Neural cell (in vitro differentiated cells): ENCODE data around the gene ARHGAP5. TPM values are rescaled to one million over a fixed set of nuclear protein-coding genes. Genes with fewer than 3 reads are reported as not detected.

Source experiments
- H2AFZ ChIP-seq: fragments of 200-600, 300-800 bp; sonication (generic), shearing (Covaris generic); 2 replicates; pipeline ENCODE4 v1.6.0; 2014; ENCODE audit warnings: low read depth, mild to moderate bottlenecking, antibody characterized with exemption, low read length, moderate library complexity
- H3F3A ChIP-seq: fragments of 200-600 bp; shearing (Covaris generic); 2 replicates; pipeline ENCODE4 v1.6.1; 2016; ENCODE audit warnings: mild to moderate bottlenecking, moderate library complexity, mixed read lengths, antibody characterized with exemption, low read length; ENCODE audit not compliant: insufficient read depth, poor library complexity, severe bottlenecking
- H3K27ac ChIP-seq: fragments of 200-600, 300-800 bp; sonication (generic), shearing (Covaris generic); 2 replicates; pipeline ENCODE4 v1.5.1; 2014; ENCODE audit warnings: mild to moderate bottlenecking, low read length, moderate library complexity
- H3K27me3 ChIP-seq: fragments of 300-800, 200-600 bp; sonication (generic), shearing (Covaris generic); 2 replicates; pipeline ENCODE4 v1.6.0; 2014; ENCODE audit warnings: mild to moderate bottlenecking, low read depth, low read length, moderate library complexity; ENCODE audit not compliant: insufficient read depth
- H3K36me3 ChIP-seq: fragments of 300-800, 200-600 bp; sonication (generic), shearing (Covaris generic); 2 replicates; pipeline ENCODE4 v1.5.1; 2014; ENCODE audit warnings: mild to moderate bottlenecking, antibody characterized with exemption, low read length, moderate library complexity; ENCODE audit not compliant: insufficient read depth
- H3K4me2 ChIP-seq: fragments of 300-800, 200-600 bp; sonication (generic), shearing (Covaris generic); 2 replicates; pipeline ENCODE4 v1.6.0; 2014; ENCODE audit warnings: mild to moderate bottlenecking, low read length
- H3K4me3 ChIP-seq: fragments of 300-800, 200-600 bp; sonication (generic), shearing (Covaris generic); 2 replicates; pipeline ENCODE4 v1.5.1; 2014; ENCODE audit warnings: mild to moderate bottlenecking, low read length, moderate library complexity
- H3K79me2 ChIP-seq: fragments of 200-600 bp; shearing (Covaris generic); replicated peaks from 2 replicates; pipeline ENCODE4 v1.6.0; 2014; ENCODE audit warnings: mild to moderate bottlenecking, low read length, moderate library complexity; ENCODE audit not compliant: insufficient read depth
- H3K9ac ChIP-seq: fragments of 300-800, 200-600 bp; sonication (generic), shearing (Covaris generic); 2 replicates; pipeline ENCODE4 v1.6.1; 2016; ENCODE audit warnings: mild to moderate bottlenecking, low read length, mixed read lengths
- H3K9me2 ChIP-seq: fragments of 200-600 bp; shearing (Covaris generic); 2 replicates; pipeline ENCODE4 v1.6.1; 2016; ENCODE audit warnings: mild to moderate bottlenecking, low read length, mixed read lengths; ENCODE audit not compliant: insufficient read depth
- H3K9me3 ChIP-seq: fragments of 200-600, 300-800 bp; sonication (generic), shearing (Covaris generic); 2 replicates; pipeline ENCODE4 v1.6.1; 2016; ENCODE audit warnings: mild to moderate bottlenecking, mixed run types, low read length, moderate library complexity, mixed read lengths
- H4K20me1 ChIP-seq: fragments of 200-600 bp; shearing (Covaris generic); 2 replicates; pipeline ENCODE4 v1.6.1; 2016; ENCODE audit warnings: mild to moderate bottlenecking, mixed run types; ENCODE audit not compliant: insufficient read depth
- EP300 ChIP-seq: fragments of 450-650 bp; conservative IDR thresholded peaks from 2 replicates; pipeline ENCODE4 v1.6.1; 2014; ENCODE audit warnings: antibody characterized with exemption, mild to moderate bottlenecking, moderate library complexity; ENCODE audit not compliant: poor library complexity, severe bottlenecking
- EZH2 ChIP-seq: fragments of 200-600, 300-800 bp; shearing (Covaris generic), sonication (generic); IDR thresholded peaks from 2 replicates; pipeline ENCODE4 v1.6.1; 2014; ENCODE audit warnings: antibody characterized with exemption, low read length, borderline replicate concordance, mild to moderate bottlenecking; ENCODE audit not compliant: insufficient read depth, poor library complexity, severe bottlenecking
- MXI1 ChIP-seq: fragments of 450-650 bp; conservative IDR thresholded peaks from 2 replicates; pipeline ENCODE4 v1.6.1; 2014; ENCODE audit warnings: antibody characterized with exemption, mild to moderate bottlenecking; ENCODE audit not compliant: poor library complexity, severe bottlenecking
- POLR2AphosphoS5 ChIP-seq: IDR thresholded peaks from 2 replicates; pipeline ENCODE4 v1.6.1; 2012
- RAD21 ChIP-seq: fragments of 450-650 bp; conservative IDR thresholded peaks from 2 replicates; pipeline ENCODE4 v1.6.1; 2014; ENCODE audit warnings: antibody characterized with exemption, mild to moderate bottlenecking, moderate library complexity
- SMC3 ChIP-seq: fragments of 450-650 bp; conservative IDR thresholded peaks from 2 replicates; pipeline ENCODE4 v1.6.1; 2014; ENCODE audit warnings: antibody characterized with exemption, mild to moderate bottlenecking, moderate library complexity; ENCODE audit not compliant: poor library complexity
- TAF1 ChIP-seq: IDR thresholded peaks from 2 replicates; pipeline ENCODE4 v1.6.1; 2012; ENCODE audit warnings: low read depth
- polyA plus RNA-seq: library from polyadenylated mRNA; depleted of rRNA; stranded (reverse); fragments of >200 nt; gene quantifications from 2 replicates; pipeline ENCODE4 v1.2.3, GENCODE V29; 2014
- TF ChIP-seq, protein P1 (sequence below): fragments of 450-650 bp; IDR thresholded peaks from 2 replicates; pipeline ENCODE4 v1.5.1; 2014; ENCODE audit warnings: antibody characterized with exemption, mild to moderate bottlenecking, moderate library complexity; ENCODE audit not compliant: poor library complexity, severe bottlenecking
- TF ChIP-seq, protein P2 (sequence below): IDR thresholded peaks from 2 replicates; pipeline ENCODE4 v1.6.1; 2012; ENCODE audit warnings: borderline replicate concordance

The ARHGAP5 gene
- polyA plus RNA-seq, 1 donor from 2014 or later: 32.2 TPM

DNA sequence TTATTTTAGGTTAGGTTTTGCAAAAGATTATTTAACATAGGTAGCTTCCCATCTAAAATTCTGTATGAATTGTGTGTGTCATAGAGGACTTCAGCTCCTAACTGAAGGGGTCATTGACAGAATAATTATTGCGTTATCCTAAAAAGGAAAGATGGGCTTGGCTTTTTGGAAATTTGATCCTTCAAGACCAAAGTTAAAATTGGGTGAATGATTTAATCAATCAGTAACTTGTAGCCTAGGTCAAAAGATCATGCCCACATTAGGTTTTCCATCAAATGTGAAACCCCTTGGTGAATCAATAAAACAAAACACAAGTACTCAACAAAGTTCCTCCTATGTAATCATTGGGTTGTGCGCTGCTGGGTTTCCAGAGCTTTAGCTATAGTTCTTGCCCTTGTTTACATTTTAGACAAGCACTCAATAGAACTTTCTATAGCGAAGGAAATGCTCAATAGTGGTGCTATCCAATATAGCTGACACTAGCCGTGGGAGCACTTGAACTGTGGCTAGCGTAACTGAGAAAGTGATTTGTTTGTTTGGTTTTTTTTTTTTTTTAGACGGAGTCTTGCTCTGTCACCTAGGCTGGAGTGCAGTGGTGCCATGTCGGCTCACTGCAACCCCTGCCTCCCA is 37.6 kb upstream of the ARHGAP5 start:
- H4K20me1 ChIP-seq: no peaks in the 10 kb centered on the region
- no peak overlapping the region for H3K9ac ChIP-seq
- H3K27me3 ChIP-seq: no peaks in the 10 kb centered on the region
- H3K4me2 ChIP-seq: no peak overlapping the region
- H3K27ac ChIP-seq: no peak overlapping the region
- H3K36me3 ChIP-seq: no peaks in the 10 kb centered on the region
- no peaks in the 10 kb centered on the region for H3K9me3 ChIP-seq
- H3K9me2 ChIP-seq: no peaks in the 10 kb centered on the region
- TF ChIP-seq TAF1: no peak
- no peaks in the 10 kb centered on the region for H3K79me2 ChIP-seq
- no peaks in the 10 kb centered on the region for H3F3A ChIP-seq
- H3K4me3 ChIP-seq: no peak overlapping the region
- H2AFZ ChIP-seq: no peak overlapping the region

DNA sequence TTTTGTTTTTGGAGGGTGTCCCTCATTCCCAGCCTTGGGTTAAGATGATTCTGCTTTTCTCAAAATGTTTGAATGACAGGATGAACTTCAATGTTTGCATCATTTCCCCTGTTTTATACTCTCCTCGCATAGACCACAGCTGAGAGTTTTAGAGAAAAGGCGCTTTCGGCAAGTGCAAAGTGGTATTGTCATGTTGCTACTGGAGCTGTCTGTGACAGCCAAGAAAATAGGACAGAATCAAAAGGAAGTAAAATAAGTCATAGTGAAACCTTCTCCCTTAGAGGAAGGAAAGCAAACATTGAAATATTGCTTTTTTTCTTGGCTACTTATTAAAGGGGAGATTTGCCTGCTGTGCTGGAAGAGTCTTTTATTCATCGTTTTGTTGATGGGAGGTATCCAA is 33.5 kb upstream of the ARHGAP5 start:
- Histone ChIP-seq H3K27me3 (no peaks in the 10 kb centered on the region), H3K9me2 (no peaks in the 10 kb centered on the region), H3K79me2 (no peaks in the 10 kb centered on the region), H3K27ac (no peak overlapping the region), H3K9me3 (no peaks in the 10 kb centered on the region), H3F3A (no peaks in the 10 kb centered on the region), H3K4me3 (no peak overlapping the region), H3K36me3 (no peaks in the 10 kb centered on the region), H3K9ac (no peak overlapping the region), H3K4me2 (no peak overlapping the region), H2AFZ (no peak overlapping the region), H4K20me1 (no peaks in the 10 kb centered on the region)
- TF ChIP-seq EP300 (no peak), TAF1 (no peak), MXI1 (no peak), EZH2 (no peak), POLR2AphosphoS5 (no peak), RAD21 (no peak), SMC3 (no peak)
- TF ChIP-seq, protein P1, sequence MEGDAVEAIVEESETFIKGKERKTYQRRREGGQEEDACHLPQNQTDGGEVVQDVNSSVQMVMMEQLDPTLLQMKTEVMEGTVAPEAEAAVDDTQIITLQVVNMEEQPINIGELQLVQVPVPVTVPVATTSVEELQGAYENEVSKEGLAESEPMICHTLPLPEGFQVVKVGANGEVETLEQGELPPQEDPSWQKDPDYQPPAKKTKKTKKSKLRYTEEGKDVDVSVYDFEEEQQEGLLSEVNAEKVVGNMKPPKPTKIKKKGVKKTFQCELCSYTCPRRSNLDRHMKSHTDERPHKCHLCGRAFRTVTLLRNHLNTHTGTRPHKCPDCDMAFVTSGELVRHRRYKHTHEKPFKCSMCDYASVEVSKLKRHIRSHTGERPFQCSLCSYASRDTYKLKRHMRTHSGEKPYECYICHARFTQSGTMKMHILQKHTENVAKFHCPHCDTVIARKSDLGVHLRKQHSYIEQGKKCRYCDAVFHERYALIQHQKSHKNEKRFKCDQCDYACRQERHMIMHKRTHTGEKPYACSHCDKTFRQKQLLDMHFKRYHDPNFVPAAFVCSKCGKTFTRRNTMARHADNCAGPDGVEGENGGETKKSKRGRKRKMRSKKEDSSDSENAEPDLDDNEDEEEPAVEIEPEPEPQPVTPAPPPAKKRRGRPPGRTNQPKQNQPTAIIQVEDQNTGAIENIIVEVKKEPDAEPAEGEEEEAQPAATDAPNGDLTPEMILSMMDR: no peak
- TF ChIP-seq, protein P2, sequence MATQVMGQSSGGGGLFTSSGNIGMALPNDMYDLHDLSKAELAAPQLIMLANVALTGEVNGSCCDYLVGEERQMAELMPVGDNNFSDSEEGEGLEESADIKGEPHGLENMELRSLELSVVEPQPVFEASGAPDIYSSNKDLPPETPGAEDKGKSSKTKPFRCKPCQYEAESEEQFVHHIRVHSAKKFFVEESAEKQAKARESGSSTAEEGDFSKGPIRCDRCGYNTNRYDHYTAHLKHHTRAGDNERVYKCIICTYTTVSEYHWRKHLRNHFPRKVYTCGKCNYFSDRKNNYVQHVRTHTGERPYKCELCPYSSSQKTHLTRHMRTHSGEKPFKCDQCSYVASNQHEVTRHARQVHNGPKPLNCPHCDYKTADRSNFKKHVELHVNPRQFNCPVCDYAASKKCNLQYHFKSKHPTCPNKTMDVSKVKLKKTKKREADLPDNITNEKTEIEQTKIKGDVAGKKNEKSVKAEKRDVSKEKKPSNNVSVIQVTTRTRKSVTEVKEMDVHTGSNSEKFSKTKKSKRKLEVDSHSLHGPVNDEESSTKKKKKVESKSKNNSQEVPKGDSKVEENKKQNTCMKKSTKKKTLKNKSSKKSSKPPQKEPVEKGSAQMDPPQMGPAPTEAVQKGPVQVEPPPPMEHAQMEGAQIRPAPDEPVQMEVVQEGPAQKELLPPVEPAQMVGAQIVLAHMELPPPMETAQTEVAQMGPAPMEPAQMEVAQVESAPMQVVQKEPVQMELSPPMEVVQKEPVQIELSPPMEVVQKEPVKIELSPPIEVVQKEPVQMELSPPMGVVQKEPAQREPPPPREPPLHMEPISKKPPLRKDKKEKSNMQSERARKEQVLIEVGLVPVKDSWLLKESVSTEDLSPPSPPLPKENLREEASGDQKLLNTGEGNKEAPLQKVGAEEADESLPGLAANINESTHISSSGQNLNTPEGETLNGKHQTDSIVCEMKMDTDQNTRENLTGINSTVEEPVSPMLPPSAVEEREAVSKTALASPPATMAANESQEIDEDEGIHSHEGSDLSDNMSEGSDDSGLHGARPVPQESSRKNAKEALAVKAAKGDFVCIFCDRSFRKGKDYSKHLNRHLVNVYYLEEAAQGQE: no peak

DNA sequence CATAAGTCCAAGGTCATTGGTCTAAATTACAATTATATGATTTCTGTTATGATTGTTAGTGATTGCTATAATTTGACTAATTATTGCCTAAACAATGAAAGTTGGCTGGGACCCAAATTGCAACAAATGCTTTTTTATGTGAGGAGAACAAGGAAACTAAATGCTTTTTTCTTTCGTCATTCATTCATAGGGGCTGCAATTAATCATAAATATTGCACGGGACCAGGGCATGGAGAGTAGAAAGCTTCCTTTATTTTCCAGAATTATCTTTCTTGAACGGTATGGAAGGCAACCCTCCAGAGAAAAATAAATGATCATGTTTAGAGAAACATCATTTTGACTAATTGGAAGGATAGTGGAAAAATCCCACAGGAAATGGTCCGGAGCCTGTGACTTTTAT is 32.6 kb upstream of the ARHGAP5 start:
- no peak overlapping the region for H3K9ac ChIP-seq
- H3K4me3 ChIP-seq: no peak overlapping the region
- no peak overlapping the region for H3K27ac ChIP-seq
- TF ChIP-seq EZH2 (no peak), RAD21 (no peak), SMC3 (no peak), POLR2AphosphoS5 (no peak), TAF1 (no peak), MXI1 (no peak), EP300 (no peak)
- TF ChIP-seq, protein P1: no peak
- TF ChIP-seq, protein P2: no peak
- H4K20me1 ChIP-seq: no peaks in the 10 kb centered on the region
- H3F3A ChIP-seq: no peaks in the 10 kb centered on the region
- H3K9me2 ChIP-seq: no peaks in the 10 kb centered on the region
- no peaks in the 10 kb centered on the region for H3K79me2 ChIP-seq
- H3K9me3 ChIP-seq: no peaks in the 10 kb centered on the region
- no peaks in the 10 kb centered on the region for H3K27me3 ChIP-seq
- H3K36me3 ChIP-seq: no peaks in the 10 kb centered on the region
- no peak overlapping the region for H3K4me2 ChIP-seq
- no peak overlapping the region for H2AFZ ChIP-seq
